Skeletal muscle cell (primary cell): ENCODE results near the gene PTX3.

Experiments
- DNase-seq: peaks from one replicate; pipeline ENCODE4 v3.0.0-alpha.2; 2010; ENCODE audit warnings: low read depth
- H3K4me3 ChIP-seq: 2 replicates; pipeline ENCODE4 v1.5.1; 2011; ENCODE audit warnings: low read depth, mild to moderate bottlenecking, control low read depth, low read length, moderate library complexity

Gene PTX3

DNA sequence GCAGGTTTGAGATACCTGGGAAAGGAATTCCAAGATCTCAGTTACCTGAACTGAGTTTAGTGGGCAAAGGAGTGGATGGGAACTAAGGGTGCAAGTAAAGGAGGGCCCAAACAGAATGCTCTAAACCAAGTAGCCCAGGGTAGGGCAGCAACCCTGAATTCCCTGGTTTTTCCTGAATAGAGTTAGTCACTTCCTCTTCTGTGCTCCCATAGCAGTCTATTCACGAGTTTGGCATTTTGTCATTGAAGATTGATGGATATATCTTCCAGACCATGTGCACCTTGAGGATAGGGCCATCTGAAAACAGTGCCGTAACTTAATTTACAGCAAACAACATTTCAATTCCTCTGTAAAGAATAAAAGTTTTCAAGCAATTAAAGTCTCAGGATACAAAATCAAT lies 18.5 kb upstream of the PTX3 start:
- H3K4me3 ChIP-seq, result no peak overlapping the region
- no peak for DNase-seq

DNA sequence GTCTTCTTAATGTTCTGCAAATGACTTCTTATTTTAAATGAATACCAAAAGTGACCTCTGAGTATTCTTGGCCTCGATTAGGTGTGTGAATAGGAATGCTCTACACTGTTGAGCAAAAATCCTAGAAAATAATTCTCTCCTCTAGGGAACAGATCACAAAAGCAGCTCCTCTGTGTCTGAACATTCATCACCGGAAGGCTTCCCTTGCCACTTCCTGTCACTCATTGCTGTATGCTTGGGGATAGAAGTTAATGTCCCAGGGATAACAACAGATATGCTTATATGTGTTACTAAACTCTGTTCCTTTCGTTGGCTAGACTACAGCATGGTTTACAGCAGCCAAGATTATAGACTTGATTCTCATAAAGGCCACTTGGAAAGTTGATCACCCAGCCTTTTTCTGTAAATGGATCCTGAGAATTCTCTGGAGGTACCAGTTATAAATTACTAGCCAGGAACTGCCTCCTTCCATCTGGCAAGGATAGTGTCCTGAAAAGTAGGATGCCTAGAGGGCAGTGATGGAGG lies 16.0 kb upstream of the PTX3 start:
- DNase-seq, result no peak
- no peak overlapping the region for H3K4me3 ChIP-seq

DNA sequence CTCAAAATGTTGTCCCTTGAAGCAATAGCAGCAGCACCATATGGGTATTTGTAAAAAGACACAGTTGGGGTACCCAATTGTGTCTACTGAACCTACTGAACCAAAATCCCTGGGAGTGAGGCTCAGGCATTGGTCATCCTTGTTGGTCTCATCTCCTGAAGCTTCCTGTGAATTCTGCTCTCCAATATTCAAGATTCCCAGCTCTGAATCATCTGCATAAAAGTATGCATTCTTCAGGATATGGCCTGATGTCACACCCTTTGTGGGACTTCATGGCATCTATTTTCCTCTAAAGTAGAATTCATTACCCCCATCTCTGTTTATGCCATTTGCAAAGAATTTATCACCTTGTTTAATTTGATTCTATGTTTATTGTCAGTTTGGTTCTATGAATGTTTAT lies 13.3 kb upstream of the PTX3 start:
- no peak overlapping the region for H3K4me3 ChIP-seq
- no peak for DNase-seq

DNA sequence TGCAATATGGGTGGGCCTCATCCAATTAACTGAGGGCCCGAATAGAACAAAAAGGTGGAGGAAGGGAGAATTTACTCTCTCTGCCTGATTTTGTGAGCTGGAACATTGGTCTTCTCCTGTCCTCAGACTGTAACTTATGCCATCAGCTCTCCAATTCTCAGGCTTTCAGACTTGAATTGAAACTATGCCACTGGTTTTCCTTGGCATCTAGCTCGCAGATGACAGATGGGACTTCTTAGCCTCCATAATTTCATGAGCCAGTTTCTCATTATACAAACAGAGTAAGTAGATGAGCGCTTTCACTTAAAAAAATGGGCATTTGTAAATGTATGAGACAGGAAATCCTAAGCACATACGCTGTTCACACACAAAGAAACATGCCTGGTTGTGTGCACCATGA lies 8.7 kb upstream of the PTX3 start:
- H3K4me3 ChIP-seq, result no peak overlapping the region
- DNase-seq, result no peak

DNA sequence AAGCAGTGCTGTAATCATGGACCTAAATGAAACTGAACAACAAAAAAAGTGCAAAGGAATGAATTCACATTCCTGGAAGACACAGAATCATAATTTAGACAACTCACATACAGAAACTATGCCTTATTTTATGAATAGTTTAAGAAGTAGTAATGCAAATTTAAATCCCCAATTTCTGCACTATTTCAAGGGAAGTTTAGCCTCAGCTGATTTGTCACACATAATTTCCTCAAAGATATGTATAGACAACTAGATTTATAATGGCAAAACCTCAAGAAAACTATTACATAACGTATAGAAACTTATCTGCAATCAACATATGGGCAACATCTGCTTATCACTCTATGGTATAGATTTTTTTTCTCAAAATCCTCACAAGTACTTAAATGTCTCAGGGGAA lies 7.8 kb upstream of the PTX3 start:
- no peak for DNase-seq
- no peak overlapping the region for H3K4me3 ChIP-seq

DNA sequence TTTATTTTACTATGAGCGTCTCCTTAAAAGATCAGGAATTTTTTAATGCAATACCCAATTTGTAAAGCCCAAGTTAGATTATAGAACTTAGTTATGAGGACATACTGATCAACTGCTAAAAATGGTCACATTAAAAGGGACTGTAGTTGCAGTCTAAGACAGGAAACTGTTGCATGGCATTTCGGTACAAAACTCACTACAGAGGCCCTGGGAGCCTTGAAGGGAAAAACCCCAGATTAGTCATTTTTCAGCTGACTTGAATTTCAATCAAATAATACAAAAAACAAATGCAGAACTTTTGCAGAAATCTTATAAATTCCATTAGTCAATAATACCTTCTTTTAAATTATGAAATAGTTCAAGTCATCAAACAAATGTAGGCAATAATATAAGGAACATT lies 6.9 kb upstream of the PTX3 start:
- H3K4me3 ChIP-seq, result no peak overlapping the region
- DNase-seq, result no peak

DNA sequence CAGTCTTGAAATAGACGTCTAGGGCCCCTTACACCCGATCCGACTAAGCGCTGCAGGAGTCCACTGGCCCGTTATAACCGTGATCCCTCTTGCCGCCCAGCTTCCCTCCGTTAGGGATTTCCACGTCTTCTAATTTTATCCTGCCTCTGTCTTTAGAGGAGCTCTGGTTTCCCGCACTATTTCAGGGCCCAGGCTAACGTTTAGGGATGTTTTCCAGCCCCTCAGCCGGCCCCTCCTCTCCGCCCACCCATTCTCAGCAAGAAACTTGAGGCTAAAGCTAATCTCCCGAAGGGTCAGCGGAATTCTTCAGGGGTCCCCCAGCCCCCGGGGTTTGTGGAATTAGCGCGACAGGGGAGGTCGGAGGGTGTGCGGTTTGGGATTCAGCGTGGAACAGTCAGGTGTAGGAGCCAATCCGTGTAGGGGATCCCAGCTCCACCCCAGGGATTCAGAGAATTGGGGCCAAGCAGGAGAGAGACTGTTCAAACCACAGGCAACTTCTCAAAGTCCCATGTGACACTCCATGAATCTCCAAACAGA lies 1.6 kb downstream of the PTX3 start:
- no peak for DNase-seq
- H3K4me3 ChIP-seq, result peak overlapping the region; percentile 72

DNA sequence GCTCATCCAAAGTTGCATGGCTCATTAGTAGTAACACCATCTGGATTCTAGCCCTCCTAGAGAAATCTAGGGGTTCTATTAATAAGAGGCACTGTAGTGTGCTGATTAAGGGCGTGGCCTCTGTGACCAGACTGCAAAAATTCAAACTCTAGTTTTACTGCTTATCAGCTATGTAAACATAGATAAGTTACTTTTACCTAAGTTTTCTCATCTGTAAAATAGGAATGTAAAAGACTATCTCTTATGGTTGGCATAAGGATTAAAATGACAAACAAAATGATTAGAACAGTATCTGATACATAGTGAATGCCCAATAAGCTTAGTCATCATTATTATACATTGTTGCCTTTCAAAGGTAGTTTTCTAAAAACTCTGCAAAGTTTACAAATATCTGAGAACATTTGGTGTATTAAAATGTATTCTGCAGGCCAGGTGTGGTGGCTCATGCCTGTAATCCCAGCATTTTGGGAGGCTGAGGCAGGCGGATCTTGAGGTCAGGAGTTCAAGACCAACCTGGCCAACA lies 4.5 kb downstream of the PTX3 start:
- H3K4me3 ChIP-seq, result peak overlapping the region; percentile 72
- no peak for DNase-seq

DNA sequence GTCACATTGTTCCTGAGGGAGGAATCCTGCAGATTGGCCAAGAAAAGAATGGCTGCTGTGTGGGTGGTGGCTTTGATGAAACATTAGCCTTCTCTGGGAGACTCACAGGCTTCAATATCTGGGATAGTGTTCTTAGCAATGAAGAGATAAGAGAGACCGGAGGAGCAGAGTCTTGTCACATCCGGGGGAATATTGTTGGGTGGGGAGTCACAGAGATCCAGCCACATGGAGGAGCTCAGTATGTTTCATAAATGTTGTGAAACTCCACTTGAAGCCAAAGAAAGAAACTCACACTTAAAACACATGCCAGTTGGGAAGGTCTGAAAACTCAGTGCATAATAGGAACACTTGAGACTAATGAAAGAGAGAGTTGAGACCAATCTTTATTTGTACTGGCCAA lies 6.1 kb downstream of the PTX3 start:
- no peak for DNase-seq

DNA sequence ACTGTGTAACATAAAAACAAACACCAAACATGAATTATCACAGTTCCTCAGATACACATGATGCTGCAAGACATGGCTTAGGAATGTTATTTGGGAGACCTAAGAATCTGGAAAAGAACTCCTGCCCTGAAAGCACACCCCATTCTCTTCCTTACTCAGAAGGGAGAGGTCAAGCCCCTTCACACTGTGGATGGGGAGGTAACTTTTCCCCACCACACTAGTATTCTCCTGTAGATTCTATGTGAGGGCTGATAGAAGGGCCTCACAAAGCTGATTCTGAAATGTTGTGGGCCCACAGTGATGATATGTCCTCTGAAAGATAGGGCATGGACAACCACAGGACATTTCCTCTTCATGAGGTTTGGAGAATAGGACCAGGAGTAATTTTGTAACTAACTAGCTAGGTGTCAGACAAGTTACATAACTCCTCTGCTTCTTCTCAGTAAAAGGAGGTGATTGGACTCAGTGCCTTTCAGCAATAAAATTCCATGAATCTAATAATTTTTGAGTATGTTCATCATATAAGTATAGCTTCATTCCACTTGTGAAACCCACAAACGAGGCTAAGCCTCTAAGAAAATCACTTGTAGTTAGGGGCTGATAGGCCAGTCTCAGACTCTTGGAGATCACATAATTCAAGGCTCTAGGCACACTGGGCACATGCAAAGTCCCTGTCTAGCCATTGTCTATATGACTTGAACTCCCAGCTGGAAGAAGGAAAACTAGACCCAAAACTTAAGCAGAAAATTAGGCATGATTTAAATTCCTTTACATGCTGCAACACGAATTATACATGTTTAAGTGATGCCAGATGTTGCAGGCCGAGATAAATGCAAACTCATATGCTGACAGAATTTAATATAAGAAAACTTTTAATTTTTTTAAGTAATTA lies 7.5 kb downstream of the PTX3 start:
- DNase-seq, result peak; percentile 56
- no peak overlapping the region for H3K4me3 ChIP-seq

More for the DNA sequence above, 6.1 kb downstream of the PTX3 start:
- H3K4me3 ChIP-seq, result no peak overlapping the region

DNA sequence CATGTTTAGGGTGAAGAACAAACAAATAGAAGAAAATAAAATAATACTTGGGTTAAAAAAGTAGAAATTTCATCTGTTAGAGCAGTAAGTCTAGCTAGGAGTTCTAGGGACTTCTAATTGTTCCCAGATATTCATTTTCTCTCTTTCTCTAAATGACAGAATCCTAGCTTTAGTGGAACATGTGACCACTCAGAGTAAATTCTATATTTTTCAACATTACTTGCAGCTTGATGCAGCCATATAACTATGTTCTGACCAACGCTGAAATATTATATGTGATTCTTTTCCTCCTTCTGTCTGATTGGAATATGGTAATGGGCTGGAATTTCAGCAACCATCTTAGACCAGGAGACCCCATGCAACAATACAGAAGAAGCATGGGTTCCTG lies 8.1 kb downstream of the PTX3 start:
- H3K4me3 ChIP-seq, result no peak overlapping the region
- no peak for DNase-seq

DNA sequence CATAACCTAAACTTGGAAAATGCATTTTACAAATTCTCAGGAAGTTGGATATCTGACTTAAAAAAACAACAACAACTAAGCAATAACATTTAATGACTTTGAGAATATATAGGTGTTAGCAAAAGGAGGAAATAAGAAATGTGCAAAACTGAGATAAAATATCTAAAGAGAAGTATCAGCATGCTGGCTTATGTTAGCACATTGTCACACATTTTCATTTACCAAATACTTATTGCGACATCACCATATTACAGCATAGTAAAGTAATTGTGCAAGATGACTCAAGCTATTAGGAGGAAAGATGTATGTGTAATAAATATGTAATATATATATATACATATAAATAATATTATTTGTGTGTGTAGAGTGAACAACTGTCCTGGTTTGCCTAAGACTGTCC lies 9.2 kb downstream of the PTX3 start:
- DNase-seq, result no peak
- H3K4me3 ChIP-seq, result no peak overlapping the region

DNA sequence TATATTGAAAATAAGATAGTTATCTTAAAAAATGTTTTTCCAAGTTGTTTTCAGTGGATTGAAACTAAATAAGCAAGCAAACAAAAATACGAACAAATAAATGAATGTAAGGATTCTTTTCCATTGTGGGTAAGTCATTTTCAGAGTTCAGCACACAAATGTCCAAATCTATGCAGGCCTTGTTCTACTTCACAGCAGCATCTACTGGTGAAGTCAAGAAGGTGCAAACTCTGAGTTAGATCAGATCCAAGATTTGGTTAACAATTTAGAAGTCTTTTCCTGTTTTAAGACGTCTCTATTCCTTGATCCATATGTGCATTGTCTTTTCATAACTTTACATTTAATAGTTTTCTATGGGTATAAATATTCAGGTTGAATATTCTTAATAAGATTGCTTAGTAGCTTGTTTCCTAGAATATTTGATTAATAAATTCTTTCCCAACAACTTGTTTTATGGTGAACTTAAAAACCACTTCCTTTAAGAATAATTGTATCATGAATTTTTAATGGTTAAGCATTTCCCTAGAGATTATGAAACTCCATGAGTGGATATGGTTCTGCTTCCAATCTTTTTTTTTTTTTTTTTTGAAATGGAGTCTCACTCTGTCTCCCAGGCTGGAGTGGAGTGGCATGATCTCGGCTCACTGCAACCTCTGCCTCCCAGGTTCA lies 10.5 kb downstream of the PTX3 start:
- no peak overlapping the region for H3K4me3 ChIP-seq
- no peak for DNase-seq

DNA sequence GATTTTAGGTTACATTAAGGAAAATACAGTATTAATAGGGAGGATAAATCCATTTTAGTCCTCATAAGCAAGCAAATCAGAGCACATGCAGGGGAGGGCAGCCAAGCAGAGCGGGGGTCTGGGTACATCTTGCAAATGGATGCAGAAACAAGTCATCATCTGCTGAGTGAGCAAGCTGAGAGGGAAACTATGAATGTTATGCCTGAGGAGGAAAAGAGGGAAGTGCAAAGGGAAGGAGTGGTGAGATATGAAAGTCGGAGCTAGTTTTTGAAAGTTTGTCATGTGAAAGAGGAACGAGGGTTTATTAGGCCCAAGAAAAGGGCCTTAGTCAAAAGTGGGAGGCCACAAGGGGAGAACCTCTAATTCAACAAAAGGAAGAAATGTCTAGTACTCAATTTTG lies 15.4 kb downstream of the PTX3 start:
- no peak for DNase-seq
- H3K4me3 ChIP-seq, result no peak overlapping the region

DNA sequence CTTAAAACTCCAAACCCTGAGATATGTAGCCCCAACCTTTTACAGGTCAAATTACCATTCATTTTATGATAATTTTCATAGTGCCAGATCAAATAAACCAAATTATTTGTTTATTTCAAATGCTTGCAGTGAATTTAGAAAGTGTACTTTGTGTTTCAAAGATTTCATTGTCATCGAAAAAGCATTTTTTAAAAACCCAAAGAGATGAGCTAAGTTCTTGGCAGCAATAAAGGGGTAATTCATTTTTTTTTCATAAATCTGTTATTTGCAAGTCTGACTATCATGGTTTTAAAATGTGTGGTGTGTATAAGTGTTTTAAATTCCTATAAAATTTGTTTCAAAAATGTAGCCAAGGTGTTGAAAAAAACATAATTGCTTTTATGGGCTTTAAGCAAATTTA lies 17.2 kb downstream of the PTX3 start:
- H3K4me3 ChIP-seq, result no peak overlapping the region
- DNase-seq, result no peak

DNA sequence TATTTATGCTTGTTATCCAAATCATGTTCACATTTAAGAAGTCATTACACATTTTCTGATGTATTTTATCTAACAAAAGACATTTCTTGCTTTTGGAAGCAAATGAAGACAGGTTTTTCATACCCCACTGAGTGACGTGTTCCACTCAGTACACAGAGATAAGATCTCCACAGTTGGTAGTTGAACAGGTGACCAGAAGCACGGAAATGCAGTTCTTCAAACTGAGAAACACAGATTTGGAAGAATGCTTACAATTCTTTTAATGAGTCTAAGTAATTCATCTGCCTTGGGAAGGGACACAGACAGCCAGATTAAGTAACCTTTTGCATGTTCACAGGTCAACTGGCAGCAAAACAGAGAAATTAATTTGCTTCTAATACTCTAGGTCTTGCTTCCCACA lies 23.1 kb downstream of the PTX3 start:
- no peak for DNase-seq
- no peak overlapping the region for H3K4me3 ChIP-seq

DNA sequence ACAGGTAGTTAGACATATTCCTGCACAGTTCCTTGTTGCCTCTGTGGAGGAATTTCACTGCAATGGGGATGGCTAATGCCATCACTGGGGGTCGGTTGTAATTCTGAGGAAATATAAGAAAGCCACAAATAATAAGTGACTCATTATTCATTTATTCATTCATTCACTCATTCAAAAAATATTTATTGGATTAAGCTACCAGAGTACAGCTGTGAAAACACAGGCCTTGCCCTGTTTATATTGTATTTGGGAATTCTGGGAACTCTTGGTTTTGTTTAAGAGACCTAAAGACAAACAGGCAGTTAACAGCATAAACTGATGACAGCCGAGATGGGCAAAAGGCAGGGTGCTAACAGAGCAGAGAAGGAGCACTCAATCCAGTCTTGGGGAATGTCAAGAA lies 23.6 kb downstream of the PTX3 start:
- peak; percentile 69 for DNase-seq

DNA sequence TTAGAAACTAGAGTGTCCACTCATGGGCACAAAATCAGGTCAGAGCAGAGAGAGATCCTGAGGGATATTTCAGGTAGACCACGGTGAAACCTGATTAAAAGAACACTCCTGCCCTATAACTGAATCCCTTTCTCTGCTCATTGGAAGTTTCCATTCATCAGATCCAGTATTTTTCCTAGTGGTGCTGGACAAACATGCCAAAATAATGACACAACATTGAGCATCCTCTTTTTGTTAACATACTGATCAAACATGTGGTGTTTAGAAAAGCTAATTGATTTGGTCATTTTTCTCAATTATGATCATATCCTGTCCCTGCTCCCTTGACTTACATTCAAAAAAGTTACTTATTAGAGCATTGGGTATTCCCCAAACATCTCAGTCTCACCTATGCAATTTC lies 27.2 kb downstream of the PTX3 start:
- DNase-seq, result no peak
- no peak overlapping the region for H3K4me3 ChIP-seq

More for the DNA sequence above, 23.6 kb downstream of the PTX3 start:
- H3K4me3 ChIP-seq, result no peak overlapping the region

DNA sequence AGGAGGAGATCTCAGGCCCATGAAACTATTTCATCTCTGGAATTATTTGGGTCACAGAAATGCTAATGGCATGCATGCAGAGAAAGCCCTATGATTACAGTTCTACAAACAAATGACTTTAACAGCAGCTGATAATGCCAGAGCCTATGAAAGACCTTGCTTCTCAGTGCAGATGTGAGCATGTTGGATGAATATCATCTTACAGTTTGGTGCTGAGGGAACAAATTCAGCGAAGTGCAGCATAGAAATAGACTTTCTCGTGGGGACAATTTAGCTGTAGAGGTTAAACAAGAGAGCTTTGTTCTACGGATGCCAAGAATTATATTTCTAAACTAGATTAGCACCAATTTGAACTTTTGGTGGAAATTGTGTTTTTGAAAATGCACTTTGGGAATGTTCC lies 27.7 kb downstream of the PTX3 start:
- H3K4me3 ChIP-seq, result no peak overlapping the region
- DNase-seq, result no peak

DNA sequence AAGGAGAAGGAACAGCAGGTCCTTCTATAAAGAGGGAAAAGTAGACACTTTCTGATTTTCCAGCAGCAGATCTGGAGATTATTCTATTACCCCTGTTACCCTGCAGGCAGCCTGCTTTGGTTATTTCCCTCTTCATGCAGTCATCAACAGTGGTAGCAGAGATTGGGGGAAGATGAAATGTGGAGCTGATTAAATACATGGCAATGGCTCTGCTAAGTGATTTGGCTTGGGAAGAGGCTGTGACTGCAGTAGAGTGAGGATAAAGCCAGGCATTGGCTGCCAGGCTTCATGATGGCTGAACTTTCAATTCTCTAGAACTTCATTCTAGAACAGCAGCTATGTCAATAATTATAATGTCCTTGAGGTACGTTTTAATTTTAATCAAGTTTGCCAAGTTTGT lies 29.1 kb downstream of the PTX3 start:
- DNase-seq, result no peak
- H3K4me3 ChIP-seq, result no peak overlapping the region
